Left colon (tissue), 2 donors: ENCODE results near the gene GREB1L. TPM values are rescaled to one million over a fixed set of nuclear protein-coding genes. Genes with fewer than 3 reads are reported as not detected.
A peak's percentile ranks its signal among the peaks of the same experiment; 100 is the strongest.

Source experiments
- ATAC-seq: fragments of 200-7000 bp; cut with Tn5 transposase; one replicate; pipeline ENCODE4 v1.9.1; 2020; ENCODE audit warnings: mild to moderate bottlenecking, moderate library complexity
- DNase-seq, 2 donors: peaks; one replicate each; pipeline ENCODE4 v3.0.0-alpha.2; 2020
- intact Hi-C, 2 donors: fragments of 100-400 bp; cut with DNase I in 1 of 2; cut with micrococcal nuclease in 1 of 2; formaldehyde crosslinking; loops; one replicate each; pipeline versions ENCODE4 v1.11.2 to v1.14.0; 2022; cut with DNase I, micrococcal nuclease
- total RNA-seq, 2 donors: library from RNA; stranded (reverse); fragmentation: NEBNext Ultra II Directional; extraction: Animal tissue kit (Norgen Biotek cat#: 25700); gene quantifications; one replicate each; pipeline ENCODE4 v1.2.1, GENCODE V29; 2021
- donor health status: DM: no; HTN: no; CAD: no.
- donor health status: DM: yes; HTN: yes; CAD: no.

GREB1L gene
- total RNA-seq, 2 donors from 2014 or later: 0.28 TPM; not detected in 1

DNA sequence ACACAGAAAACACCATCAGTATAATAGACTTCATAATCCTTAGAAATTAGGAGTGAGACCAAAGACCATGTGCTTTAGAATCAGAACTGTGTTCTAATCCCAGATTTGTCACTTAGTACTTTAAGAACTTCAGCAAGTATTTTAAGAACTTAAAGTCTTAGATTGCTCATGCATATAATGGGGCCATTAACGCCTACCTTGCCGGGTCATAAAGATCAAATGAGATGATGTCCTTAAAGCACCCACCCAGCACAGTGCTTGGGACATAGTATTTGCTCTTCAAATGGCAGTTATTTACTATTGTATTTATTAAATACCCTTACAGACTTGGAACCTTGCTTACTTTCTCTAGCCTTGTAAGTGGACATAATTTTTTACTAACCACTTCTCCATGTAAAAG lies 156.1 kb downstream of the GREB1L start:
- DNase-seq (no peak), ATAC-seq (no peak)
- intact Hi-C loops: no loop called here

DNA sequence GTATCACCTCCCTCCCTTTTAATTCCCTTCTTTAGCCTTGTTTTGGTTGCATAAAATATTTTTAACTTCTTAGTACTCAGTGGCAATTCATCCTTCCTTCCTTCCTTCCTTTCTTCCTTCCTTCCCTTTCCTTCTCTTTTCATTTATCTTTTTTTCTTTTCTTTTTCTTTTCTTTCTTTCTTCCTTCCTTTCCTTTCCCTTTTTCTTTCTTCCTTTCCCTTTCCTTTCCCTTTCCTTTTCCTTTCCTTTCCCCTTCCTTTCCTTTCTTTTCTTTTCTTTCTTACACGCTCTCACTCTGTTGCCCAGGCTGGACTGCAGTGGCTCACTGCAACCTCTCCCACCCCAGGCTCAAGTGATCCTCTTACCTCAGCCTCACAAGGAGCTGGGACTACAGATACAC lies 160.2 kb downstream of the GREB1L start:
- ATAC-seq (no peak), DNase-seq (no peak)
- intact Hi-C loops: no loop called here

DNA sequence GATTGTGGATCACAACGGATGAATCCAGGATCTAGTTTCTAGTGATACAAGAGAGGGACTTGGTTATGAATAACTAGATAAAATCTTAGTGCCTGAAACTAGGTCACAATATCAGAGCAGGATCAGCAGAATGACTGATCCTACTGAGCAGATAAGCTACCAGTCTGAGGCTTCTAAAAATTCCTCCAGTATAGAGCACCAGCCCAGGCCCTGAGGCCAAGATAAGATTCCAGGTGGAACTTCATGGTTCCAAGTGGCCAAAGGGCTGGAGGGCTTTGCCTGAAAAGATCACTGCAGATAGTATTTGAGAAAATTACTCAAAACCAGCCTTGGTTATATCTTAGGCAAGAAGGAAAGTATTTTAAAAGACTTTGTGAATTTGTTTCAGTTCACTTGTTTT lies 162.4 kb downstream of the GREB1L start:
- DNase-seq: no peak
- ATAC-seq: no peak
- intact Hi-C loops: no loop called here

DNA sequence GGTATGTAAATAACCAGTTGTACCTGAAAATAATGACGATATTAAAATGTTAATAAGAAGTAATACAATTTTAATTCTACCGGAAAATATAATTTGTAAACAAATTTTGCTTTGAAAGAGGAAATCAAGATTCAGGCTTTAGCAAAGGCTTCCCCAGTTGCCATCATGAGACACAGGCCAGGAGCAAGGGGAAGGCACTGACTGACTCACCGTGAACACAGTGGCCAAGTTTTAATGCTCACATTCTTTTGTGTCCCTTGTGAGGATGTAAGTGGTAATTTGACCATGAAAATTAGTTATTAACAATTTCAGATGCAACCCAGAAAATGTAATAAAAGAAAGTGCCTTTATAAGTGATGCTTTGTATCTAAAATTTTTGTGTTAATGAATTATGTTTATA lies 164.1 kb downstream of the GREB1L start:
- DNase-seq (no peak), ATAC-seq (no peak)
- intact Hi-C loops: no loop called here

DNA sequence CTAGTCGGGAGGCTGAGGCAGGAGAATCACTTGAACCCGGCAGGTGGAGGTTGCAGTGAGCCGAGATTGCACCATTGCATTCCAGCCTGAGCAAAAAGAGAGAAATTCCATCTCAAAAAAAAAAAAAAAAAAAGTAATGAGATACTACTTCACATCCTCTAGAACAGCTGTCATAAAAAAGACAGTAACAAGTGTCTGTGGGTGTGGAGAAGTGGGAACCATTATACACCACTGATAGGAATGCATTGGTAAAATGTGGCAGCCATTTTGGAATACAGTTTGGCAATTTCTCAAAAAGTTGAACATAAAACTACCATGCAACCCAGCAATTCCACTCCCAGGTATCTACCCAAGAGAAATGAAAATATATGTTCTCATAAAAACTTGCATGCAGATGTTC lies 166.6 kb downstream of the GREB1L start:
- no peak for ATAC-seq
- intact Hi-C loops: no loop called here
- DNase-seq: no peak

DNA sequence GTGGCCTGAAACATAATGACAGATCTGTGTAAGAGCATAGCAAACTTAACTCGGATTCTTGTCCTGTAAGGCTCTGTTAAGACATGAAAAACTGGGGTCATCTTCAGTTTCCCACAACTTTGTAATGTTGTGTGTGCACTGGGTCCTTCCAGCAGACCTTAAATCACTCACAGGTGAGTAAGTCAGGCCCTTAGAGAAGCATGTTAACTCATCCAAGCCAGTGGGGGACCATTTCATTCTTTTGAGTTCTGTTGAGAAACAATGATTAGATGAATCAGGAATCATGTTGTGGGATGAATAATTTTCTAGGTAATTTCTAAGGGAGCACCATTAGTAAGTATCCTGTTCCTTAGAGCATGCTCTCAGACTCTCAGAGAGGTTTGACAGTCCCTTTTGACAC lies 191.4 kb downstream of the GREB1L start:
- DNase-seq: no peak
- ATAC-seq: no peak
- intact Hi-C loops: no loop called here

DNA sequence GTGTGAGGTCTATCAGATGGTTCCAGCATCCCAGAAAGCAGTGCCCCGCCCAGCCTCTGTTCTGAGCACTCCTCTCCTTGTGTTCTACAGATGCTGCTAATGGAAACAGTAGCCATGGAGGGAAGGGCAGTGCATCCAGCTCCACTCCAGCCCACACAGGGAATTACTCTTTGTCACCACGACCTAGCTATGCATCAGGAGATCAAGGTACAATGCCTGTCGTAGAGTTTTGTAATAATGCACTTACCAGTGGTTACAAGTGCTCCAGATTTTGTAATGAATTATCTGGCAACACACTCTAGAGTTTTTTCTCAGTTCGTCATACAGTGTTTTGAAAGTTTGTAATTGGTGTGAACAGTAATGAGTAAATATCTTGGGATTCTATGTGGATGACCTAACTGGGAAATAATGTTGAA lies 197.4 kb downstream of the GREB1L start:
- ATAC-seq (no peak), DNase-seq (no peak)
- intact Hi-C loops: no loop called here

DNA sequence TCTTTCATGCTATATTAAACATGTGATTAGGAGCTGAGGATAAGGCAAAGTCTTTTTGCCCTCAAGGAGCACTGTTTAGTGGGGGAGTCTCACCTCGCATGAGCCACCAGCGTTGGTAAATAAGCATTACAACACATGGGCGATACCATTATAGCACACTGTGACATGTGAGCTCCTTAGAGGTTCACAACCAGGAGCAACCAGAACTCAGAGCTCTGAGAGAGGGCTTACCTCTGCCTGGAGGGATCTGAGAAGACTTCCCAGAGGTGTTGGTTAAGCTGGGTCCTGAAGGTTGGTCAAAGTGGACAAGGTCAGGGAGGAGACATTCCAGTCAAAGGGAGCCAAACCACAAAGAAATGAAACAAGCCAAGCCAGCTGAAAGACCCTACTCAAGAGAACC lies 199.6 kb downstream of the GREB1L start:
- DNase-seq (no peak), ATAC-seq (no peak)
- intact Hi-C loops: loop anchor here in 1 of 2 donors (5.0 kb wide), 1 partner anchor 249 kb away; no protein-coding TSS in a partner anchor

DNA sequence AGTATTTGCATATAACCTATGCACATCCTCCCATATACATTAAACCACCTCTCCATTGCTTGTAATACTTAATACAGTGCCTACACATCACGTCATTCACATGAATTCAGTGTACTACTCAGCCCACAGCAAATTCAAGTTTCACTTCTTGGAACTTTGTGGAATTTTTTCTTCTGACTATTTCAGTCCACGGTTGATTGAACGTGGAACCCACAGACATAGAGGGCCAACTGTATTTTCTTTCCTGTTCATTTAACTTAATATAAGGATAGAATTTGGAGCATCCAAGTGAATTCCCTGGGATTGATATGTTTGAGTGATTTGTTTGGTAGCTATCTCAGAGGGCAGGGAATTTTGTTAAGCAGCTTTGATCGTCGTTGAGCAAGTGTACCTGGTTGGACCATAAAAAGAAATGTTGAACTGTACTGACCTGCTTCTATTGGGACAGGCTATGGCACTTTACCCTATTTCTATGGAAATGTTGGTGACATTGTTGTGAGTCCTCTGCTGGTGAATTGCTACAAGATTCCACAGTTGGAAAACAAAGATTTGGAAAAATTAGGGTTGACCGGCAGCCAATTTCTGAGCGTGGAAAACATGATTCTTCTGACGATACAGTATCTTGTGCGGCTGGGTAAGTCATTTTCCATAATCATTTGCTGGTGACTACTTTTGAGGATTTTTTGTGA lies 201.9 kb downstream of the GREB1L start:
- intact Hi-C loops: loop anchor here in 1 of 2 donors (5.0 kb wide), 1 partner anchor 252 kb away; no protein-coding TSS in a partner anchor
- no peak for ATAC-seq
- no peak for DNase-seq

DNA sequence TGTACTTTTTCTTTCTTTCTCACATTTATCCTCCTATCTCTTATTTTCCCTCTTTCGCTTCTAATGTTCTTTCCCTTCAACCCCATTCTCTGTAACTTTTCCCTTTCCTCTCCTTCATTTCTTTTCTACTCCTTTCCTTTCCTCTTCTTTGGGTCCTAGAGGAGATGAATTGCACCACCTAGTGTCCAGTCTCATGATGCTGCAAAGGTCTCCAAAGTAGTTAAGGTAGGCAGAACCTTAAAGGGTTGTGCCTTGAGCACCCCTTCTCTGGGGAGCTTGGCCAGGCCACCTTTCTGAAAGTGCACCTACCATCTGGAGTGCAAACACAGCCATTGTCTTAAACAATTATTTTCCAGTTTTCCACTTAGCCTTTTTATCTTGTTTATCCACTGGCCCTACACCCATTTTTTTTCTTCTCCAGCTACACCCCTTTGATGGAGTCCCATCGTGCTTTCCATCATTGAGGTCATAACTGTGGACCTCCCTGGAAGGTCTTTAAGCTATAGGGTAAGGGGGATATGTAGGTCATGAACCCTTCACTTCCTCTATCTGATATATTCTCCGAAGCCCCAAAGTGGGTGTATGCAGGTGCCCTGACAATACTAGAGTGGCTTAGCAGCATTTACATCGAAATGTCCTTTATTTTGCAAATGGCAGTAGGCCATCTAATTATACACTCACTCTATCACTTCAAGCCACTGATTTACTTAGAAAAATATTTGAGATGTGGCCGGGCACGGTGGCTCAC lies 202.6 kb downstream of the GREB1L start:
- intact Hi-C loops: loop anchor here in 1 of 2 donors (5.0 kb wide), 1 partner anchor 252 kb away; no protein-coding TSS in a partner anchor
- ATAC-seq (peak; percentile 55), DNase-seq (peak in 1 of 2 donors; percentile 10)

DNA sequence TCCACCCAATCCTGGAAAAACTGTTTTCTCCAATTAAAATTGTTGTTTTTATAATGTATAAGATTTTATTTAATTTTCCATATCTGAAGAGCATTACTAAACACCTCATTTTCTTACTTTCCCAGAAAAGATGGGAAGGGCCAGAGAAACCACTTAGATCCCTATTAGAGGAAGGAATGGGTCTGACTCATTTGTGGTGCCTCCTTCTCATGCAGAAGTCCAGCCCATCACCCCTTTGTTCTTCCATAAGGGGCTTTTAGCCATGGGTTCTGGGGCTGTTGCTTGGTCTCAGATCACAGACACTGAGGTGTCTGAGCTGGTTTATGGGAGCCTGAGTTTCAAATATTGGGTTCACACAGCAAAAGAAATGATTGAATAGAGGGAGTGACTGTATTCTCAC lies 206.3 kb downstream of the GREB1L start:
- DNase-seq: no peak
- intact Hi-C loops: no loop called here
- no peak for ATAC-seq

DNA sequence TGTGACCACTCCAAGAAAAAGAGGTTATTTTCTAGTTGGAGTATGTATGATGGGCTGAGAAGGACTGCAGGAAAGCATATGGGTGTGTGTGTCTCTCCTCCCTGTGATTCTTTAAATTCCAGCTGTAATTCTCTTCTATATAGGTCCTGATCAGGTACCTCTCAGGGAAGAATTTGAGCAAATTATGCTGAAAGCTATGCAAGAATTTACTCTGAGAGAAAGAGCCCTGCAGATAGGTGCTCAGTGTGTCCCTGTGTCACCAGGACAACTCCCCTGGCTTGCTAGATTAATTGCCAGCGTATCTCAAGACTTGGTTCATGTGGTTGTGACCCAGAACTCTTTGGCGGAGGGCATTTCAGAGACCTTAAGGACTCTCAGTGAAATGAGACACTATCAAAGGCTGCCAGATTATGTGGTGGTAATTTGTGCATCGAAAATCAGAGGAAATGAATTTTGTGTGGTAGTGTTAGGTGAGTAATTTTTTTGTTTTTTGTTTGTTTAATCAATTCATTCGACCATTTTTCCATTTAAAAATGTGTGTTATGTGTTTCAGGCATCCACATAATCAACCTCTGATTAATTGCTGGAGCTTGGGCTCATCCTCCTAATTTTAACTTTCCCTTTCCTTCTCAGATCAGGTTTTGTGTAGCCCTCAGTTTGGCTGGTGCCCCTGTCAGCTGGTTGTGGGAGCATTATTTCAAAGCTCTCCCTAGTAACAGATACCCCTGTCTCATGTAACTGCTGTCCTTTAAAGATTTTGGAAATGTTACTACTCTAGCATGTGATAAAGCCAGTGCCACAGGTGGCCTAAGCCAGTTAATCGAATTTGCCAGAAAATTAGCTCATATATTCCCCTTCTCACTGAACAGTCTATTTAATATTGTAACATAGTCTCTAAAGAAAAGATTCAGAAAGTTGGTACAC lies 207.6 kb downstream of the GREB1L start:
- intact Hi-C loops: no loop called here
- no peak for DNase-seq
- ATAC-seq: no peak

DNA sequence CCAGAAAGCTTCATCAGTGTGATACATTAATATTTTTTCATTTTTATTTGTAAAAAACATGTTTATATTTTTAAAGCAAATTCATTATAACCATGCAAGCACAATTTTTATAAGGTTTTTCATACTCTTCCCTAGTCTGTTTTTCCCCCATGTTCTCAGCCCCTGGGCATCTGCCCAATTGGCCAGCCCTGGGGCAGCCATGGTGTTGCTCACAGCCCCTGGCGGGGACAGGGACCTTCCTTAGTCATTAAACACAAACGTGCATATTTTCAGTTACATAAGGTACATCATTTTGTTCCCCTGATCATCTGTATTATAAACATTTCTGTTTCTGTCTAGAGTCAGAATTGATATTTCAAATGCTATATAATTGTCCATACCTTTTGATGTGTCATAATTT lies 208.5 kb downstream of the GREB1L start:
- DNase-seq (no peak), ATAC-seq (no peak)
- intact Hi-C loops: no loop called here

DNA sequence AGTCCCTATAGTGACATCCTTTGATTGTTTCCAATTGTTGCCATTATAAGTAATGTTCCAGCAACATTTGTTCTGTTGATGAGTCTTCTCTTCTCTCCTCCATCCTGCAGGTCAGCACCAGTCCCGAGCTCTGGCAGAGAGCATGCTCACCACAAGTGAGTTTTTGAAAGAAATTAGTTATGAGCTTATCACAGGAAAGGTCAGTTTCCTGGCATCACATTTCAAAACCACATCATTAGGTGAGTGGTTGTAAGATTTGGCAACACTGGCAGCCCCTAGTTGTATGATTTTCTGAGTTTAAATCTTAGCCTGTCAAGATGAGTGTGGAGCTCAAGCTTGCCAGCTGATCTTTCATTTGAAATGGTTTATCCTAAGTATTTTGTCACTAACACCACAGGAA lies 208.9 kb downstream of the GREB1L start:
- intact Hi-C loops: no loop called here
- no peak for ATAC-seq
- no peak for DNase-seq

DNA sequence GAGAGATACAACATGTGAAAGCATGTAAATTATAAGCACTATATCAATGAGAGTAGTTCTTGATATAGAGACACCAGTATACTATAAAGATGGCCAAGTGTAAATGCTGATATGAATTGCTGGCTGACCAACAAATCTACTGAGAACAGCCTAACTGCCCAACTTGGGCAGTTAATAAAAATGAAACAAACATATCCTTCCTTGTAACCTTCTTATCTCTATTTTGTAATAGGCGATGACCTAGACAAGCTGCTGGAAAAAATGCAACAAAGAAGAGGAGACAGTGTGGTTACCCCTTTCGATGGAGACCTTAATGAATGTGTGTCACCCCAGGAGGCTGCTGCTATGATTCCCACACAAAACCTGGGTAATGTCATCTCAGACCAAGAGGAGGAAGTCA lies 209.8 kb downstream of the GREB1L start:
- intact Hi-C loops: no loop called here
- ATAC-seq (no peak), DNase-seq (no peak)

DNA sequence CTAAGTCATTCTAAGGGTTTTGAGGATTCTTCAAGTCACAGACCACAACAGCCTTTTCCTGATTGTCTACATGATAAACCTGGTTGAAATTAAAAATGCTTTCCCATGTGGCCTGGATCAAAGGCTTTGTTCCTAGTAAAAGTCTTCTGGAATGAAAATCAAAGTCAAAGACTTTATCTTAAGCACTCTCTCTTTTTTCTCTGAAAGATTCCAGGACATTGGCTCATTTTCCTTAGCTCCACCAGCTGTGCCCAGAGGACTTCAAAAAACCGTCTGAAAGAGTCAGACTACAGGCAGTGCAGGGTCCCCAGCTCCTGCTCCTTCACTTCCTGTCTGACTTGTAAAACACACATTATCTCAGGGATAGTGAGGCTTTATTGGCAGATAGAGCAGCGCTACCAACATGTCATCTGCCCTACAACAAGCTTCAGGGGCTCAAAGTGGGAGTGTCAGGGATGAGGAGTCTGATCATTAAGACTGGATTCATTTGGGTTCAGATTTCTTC lies 210.3 kb downstream of the GREB1L start:
- intact Hi-C loops: no loop called here
- no peak for DNase-seq
- ATAC-seq: no peak

DNA sequence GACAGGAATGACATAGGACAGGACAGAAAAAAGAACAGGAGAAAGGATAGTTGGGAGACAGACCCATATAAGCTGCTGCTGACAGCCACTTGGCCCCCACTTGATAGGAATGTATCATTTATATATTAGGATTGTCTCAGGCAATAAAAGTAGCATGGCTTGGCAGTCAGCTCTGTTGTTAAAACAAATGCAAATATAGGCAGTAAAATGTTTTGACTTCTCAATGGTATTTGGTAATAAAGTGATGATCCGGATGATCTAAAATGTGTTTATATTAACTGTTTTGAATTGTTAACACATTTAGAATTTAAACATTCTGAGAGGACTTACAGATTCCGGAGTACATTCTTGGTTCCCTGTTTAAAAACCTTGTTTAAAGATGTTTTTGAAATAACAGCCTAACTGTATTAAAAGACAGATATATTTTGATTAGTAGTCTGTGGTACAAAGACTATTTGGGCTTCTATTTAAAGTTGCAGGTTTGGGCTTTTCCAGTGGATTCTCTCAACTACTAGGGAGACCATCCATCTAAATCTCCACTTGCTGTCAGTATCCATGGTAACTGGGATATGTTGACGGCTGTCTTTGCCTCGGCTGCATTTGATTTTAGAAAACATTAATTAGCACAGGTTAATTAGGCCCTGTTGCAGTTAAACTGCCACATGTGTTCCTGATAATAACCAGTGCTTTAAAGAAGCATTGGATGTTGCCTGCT lies 210.9 kb downstream of the GREB1L start:
- DNase-seq: no peak
- intact Hi-C loops: no loop called here
- ATAC-seq: no peak

DNA sequence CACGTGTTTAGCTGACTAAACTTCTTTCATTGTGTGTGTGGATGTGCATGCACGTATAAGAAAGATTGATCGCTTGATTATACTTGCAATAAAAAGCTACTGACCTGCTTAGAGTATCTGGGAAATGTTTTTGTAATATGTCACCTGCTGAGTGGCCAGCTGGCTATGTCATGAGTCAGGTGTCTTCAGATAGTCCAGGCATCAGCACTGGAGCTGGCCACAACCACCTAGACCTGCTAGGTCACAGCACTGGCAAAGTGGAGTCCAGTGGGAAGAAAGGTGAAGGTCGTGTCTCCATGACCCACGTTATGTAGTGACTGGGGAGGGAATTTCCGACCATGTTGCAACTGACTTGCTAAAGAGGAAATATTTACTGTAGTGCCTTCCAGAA lies 211.5 kb downstream of the GREB1L start:
- DNase-seq (no peak), ATAC-seq (no peak)
- intact Hi-C loops: no loop called here

DNA sequence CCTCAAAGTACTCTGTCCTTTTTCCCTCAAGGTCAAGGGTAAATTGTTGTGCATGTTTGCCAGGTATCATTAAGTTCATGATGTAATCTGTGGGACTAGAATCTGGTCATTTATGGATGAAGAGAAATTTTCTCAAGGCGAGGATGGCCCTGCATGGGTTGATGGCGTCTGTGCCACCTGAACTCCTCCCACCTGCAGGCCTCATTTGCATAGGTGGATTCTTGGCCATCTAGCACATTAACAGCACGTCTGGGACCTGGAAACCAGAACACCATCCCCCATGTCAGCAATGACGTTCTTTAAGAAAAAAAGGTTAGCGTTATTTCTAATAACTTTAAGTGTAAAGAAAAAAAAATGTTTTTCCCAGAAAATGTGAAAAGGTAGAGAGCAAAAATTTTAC lies 212.7 kb downstream of the GREB1L start:
- ATAC-seq (no peak), DNase-seq (no peak)
- intact Hi-C loops: no loop called here
